Gastrocnemius medialis (tissue), 4 donors: Measurements from ENCODE around the gene AK5.

Experiments used
- CTCF ChIP-seq, 5 experiments: fragments of 450-650 bp in 3 of 5; fragments of 200-600 bp in 2 of 5; sonication (generic) in 2 of 5; IDR thresholded peaks in 4 of 5; conservative IDR thresholded peaks in 1 of 5; 1 replicate in 4 of 5; 2 replicates in 1 of 5; pipeline ENCODE4 v1.5.1; 2016 to 2019; ENCODE audit warnings: antibody characterized with exemption in 5 of 5, mild to moderate bottlenecking in 3 of 5, moderate library complexity in 3 of 5
- POLR2A ChIP-seq, 2 donors: fragments of 450-650 bp; IDR thresholded peaks; one replicate each; pipeline ENCODE4 v1.6.1; 2017; ENCODE audit warnings: antibody characterized with exemption in 2 of 2, mild to moderate bottlenecking in 2 of 2, moderate library complexity in 2 of 2

- TF ChIP-seq CTCF (IDR thresholded peaks at IDR 0.05 in 4 of 5, conservative IDR thresholded peaks at IDR 0.05 in 1 of 5) (no peak), POLR2A (IDR thresholded peaks at IDR 0.05) (no peak)
These were observed 327.1 kb downstream of the AK5 start for GRCh38 chr1:77608893-77609292.
